Skin epidermis (tissue), 12 donors: ENCODE measurements around the gene DTX1.

ENCODE experiments used
- H3K27ac ChIP-seq, 21 experiments: fragments of 200-600 bp; sonication (generic) in 11 of 21; one replicate each; pipeline ENCODE4 v1.5.0; 2020; ENCODE audit warnings: mild to moderate bottlenecking in 3 of 21, inconsistent platforms in 2 of 21, moderate library complexity in 2 of 21
- H3K4me3 ChIP-seq, 7 experiments: fragments of 200-600 bp; sonication (generic) in 2 of 7; one replicate each; pipeline ENCODE4 v1.5.0; 2020; ENCODE audit warnings: inconsistent platforms in 2 of 7, mild to moderate bottlenecking in 2 of 7, moderate library complexity in 1 of 7

Gene DTX1

DNA sequence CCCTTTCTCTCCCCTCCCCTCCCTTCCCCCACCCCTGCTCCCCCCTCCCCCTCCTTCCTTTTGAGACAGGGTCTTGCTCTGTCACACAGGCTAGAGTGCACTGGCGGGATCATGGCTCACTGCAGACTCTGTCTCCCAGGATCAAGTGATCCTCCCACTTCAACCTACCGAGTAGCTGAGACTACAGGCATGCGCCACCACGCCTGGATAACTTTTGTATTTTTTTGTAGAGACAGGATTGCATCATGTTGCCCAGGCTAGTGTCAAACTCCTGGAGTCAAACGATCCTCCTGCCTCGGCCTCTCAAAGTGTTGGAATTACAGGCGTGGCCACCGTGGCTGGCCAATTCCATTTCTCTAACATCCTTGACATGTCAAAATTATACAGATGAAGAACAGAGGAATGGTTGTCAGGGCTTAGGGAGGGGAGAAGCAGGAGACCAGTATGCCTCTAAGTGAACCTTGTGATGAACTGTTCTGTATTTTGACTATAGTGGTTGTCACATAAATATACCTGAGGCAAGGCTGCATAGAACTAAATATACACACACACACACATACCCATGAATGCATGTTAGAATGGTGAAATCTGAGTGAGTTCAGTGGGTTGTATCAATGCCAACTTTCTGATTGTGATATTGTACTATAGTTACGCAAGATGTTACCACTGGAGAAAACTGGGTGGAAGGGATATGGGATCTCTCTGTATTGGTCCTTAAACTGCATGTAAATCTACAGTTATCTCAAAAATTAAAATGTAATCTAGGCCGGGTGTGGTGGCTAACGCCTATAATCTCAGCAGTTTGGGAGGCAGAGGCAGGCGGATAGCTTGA is 89.4 kb downstream of the DTX1 start:
- H3K27ac ChIP-seq, result no peak overlapping the region
- H3K4me3 ChIP-seq, result no peak overlapping the region

DNA sequence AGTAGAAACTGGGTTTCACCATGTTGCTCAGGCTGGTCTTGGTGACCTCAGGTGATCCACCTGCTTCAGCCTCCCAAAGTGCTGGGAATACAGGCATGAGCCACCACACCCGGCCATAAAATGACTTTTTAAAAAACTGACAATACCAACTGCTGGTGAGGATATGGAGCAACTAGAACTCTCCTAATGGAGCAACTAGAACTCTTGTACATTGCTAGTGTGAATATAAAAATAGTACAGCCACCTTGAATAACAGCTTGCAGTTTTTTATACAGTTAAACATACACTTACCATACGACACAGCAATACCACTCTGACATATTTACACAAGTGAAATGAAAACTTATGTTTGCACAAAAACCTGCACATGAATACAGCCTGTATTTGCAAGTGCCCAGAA is 90.5 kb downstream of the DTX1 start:
- no peak overlapping the region for H3K4me3 ChIP-seq
- no peak overlapping the region for H3K27ac ChIP-seq
